Urinary bladder (tissue), 4 donors: Measurements from ENCODE around the gene FGD4. TPM values are rescaled to one million over a fixed set of nuclear protein-coding genes. Genes with fewer than 3 reads are reported as not detected.

Experiments
- DNase-seq: peaks from one replicate; pipeline ENCODE4 v3.0.0-alpha.2; 2015; ENCODE audit errors: extremely low spot score
- H3K27ac ChIP-seq: one replicate; pipeline ENCODE4 v1.5.1; 2013; ENCODE audit warnings: low read depth, mild to moderate bottlenecking, moderate library complexity
- H3K36me3 ChIP-seq: one replicate; pipeline ENCODE4 v1.6.1; 2013; ENCODE audit warnings: mild to moderate bottlenecking, moderate library complexity; ENCODE audit not compliant: insufficient read depth
- H3K4me1 ChIP-seq: one replicate; pipeline ENCODE4 v1.6.1; 2013; ENCODE audit warnings: mild to moderate bottlenecking, moderate library complexity; ENCODE audit not compliant: insufficient read depth
- H3K4me3 ChIP-seq: one replicate; pipeline ENCODE4 v1.5.1; 2013; ENCODE audit warnings: low read depth, low read length
- WGBS: extraction: QIAGEN DNeasy Blood & Tissue Kit; methylation state at CpG from one replicate; pipeline ENCODE4 v1.1.7; 2013; 5-methylcytosine and 5-hydroxymethylcytosine counted together
- polyA plus RNA-seq: library from polyadenylated mRNA; stranded (reverse); fragments of 200-250 nt; gene quantifications from one replicate; pipeline ENCODE4 v1.2.3, GENCODE V29; 2013
- total RNA-seq: library from RNA; depleted of rRNA; stranded (reverse); fragments of >200 nt; gene quantifications from one replicate; pipeline ENCODE4 v1.2.3, GENCODE V29; 2014
- donor health status: healthy with polysubstance abuse.
- donor health status: healthy.

Gene FGD4
- total and polyA plus RNA-seq, 2 donors = 4.2 to 24.8 TPM

DNA sequence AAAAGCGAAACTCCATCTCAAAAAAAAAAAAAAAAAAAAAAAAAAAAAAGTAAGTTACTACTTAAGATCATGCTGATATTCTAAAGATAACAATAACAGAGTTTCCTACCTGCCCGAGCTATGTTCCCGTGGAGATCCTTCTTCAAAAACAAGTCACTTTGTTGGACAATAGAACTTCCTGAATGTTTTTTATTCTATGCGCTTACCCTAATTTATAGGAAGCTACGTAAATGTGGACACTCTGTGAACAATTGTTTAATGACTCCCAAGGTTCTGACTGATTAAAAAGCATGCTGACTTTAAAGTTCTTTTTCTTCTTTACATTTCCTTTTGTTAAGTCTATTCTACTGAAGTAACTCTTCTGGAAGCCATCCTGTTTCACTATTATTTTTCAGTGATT, 52.5 kb downstream of the FGD4 start:
- WGBS = 77% methylated on average over 5 of the region's 5 CpGs
- Histone ChIP-seq H3K4me1 (no peaks in the 10 kb centered on the region), H3K36me3 (no peaks in the 10 kb centered on the region), H3K4me3 (no peak overlapping the region), H3K27ac (peak overlapping the region; percentile 23)
- no peak for DNase-seq

DNA sequence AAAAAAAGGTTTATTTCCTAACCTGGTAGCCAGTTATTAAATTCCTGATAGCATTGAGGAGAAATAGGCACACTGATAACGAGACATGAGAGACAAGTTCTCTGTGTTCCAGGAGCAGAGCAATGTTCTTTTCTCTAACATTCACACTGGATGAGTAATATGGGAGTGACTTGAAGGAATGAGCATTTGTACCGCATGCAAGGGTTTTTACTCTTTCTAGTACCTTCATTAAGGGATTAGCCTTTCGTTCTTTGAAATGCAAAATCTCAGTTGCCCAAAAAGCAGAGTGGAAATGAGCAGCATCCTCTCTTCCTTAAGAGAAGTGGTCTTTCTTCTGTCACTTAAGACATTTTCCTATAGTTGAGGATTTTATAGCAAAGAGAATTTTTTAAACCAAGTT, 54.7 kb downstream of the FGD4 start:
- no peak overlapping the region for H3K27ac ChIP-seq
- no peaks in the 10 kb centered on the region for H3K36me3 ChIP-seq
- no peak overlapping the region for H3K4me3 ChIP-seq
- WGBS = 36% methylated on average over 3 of the region's 3 CpGs
- H3K4me1 ChIP-seq = no peaks in the 10 kb centered on the region
- DNase-seq = no peak

DNA sequence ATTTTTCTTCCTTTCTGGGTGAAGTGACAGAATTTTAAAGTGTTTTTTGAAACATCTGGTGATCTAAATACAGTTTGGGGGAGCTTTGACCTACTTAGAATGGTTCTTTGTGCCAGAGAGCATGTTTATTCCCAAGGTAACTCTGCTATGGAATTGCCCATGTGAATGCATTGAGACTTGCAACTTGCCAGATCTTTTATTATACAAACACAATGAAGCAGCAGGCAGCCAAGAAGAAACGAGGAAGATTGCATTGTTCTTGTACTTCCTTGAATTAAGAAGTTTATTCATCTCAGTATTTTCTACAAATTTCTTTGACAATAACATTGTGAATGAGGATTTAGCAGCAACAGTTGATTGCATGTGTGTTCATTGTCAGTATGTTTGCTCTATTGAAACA, 55.5 kb downstream of the FGD4 start:
- no peaks in the 10 kb centered on the region for H3K4me1 ChIP-seq
- 8% methylated on average over 1 of the region's 1 CpG for WGBS
- no peak for DNase-seq
- no peaks in the 10 kb centered on the region for H3K36me3 ChIP-seq
- peak overlapping the region; percentile 5 for H3K27ac ChIP-seq
- no peak overlapping the region for H3K4me3 ChIP-seq

DNA sequence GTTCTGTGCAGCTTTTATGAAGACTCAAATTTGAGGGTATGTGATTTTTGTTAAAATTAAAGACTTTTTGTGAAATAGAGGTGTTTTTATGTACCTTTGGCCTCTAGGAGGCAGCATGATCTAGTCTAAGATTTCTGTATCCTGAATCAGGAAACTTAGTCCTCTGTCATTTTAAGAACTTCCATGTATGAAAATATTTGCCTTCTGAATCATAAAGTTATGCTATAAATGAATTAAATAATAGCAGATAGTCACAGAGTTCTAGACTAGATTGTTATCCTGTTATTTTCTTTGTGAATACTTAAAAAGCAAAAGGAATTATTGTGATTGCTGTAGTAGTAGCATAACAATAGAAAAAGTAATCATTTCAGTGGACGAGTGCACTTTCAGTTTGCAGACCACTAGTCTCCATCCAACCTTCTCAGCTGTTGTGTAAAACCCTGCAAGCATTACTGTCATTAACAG, 56.3 kb downstream of the FGD4 start:
- Histone ChIP-seq H3K36me3 (no peaks in the 10 kb centered on the region), H3K4me3 (no peak overlapping the region), H3K27ac (no peak overlapping the region), H3K4me1 (no peaks in the 10 kb centered on the region)
- WGBS = 9% methylated on average over 1 of the region's 1 CpG
- peak; percentile 56 for DNase-seq

DNA sequence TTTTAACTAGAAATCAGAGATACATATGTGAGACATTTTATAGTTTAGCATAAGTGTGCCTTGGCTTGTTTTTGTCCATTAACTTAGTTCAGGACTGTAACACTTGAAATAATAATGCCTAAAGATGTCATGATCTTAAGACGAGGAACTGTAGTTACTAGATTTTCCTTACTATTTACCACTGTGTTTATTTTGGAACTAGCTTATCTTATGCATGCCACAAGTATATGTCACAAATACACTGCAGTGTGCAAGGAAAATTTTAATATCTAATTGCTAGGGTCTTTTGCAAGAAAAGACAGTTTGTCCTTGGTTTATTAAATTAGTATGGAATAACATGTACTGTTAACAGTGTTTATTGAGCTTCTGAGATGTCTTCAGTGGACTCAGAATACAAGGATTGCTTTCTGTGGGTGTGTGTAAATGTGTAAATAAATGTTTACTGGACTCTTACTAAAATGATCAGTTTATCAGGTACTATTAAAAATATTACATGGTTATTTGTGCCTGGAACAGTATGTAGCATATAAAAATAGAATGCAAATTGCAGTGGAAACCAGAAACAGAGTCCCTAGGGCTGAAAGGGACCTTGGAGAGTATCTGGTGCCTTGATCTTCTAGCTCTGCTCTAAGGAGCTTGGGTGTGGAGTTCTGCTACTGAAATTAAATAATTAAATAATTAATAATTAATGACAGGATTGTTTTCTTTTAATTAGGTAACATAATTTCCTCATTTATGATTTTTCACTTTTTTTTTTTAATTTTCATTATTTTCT, 58.1 kb downstream of the FGD4 start:
- no peak overlapping the region for H3K4me3 ChIP-seq
- H3K4me1 ChIP-seq = no peaks in the 10 kb centered on the region
- H3K36me3 ChIP-seq = no peaks in the 10 kb centered on the region
- DNase-seq = no peak
- no peak overlapping the region for H3K27ac ChIP-seq
- 23% methylated on average over 1 of the region's 1 CpG for WGBS

DNA sequence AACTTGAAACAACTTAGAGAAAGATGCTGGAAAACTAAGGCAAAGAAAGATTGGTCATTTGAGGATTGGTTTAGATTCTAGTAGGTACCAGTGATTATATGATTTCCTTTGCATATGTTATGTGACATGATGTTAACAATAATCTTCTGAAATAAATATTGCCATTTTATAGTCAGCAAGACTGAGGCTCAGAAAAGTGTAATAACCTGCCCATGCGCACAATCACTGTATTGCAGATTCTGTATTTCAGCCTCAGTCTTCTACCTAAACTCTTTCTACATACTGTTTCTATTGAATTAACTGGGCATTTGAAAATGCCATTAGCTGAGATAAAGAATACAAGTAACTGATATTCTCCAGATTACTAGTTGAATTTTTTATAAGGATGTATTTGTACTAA, 61.3 kb downstream of the FGD4 start:
- WGBS = 96% methylated on average over 1 of the region's 1 CpG
- no peak for DNase-seq
- Histone ChIP-seq H3K36me3 (no peaks in the 10 kb centered on the region), H3K27ac (no peak overlapping the region), H3K4me1 (no peaks in the 10 kb centered on the region), H3K4me3 (no peak overlapping the region)

DNA sequence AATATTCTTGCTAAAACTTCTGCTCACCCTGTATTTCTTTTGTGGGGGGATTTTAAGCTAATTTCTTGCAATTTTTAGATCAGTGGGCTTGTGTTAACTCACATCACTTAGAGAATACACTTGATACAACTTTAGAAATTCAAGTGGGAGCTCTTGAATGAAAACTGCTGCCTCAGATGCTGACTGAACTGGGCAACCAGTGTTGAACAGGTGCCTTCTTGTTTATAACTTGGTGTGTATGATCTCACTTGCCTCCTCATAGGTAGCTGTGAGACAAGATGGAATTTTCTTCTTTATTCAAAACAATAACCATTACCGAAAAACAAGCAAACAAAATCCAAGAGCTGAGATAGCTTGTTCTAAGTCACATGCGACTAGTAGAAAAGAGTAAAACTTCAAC, 63.5 kb downstream of the FGD4 start:
- H3K4me1 ChIP-seq = no peaks in the 10 kb centered on the region
- H3K4me3 ChIP-seq = no peak overlapping the region
- 93% methylated on average over 2 of the region's 2 CpGs for WGBS
- no peak overlapping the region for H3K27ac ChIP-seq
- H3K36me3 ChIP-seq = no peaks in the 10 kb centered on the region
- DNase-seq = no peak

DNA sequence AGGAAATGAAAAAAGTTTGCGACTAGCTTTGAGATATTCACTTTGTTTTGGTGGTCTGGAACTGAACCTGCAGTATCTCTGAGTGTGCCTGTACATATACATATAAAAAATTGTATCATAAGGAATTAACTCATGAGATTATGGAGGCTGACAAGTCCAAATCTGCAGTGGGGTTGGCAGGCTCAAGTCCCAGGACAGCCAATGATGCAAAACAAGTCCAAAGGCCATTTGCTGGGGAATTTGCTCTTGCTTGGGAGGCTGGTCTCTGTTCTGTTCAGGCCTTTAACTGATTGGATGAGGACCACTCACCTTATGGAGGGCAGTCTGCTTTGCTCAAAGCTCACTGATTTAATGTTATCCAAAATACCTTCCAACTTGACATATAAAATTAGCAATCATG, 66.8 kb downstream of the FGD4 start:
- H3K27ac ChIP-seq = no peak overlapping the region
- no peak overlapping the region for H3K4me3 ChIP-seq
- WGBS = 88% methylated on average over 1 of the region's 1 CpG
- no peaks in the 10 kb centered on the region for H3K36me3 ChIP-seq
- DNase-seq = no peak
- no peaks in the 10 kb centered on the region for H3K4me1 ChIP-seq

DNA sequence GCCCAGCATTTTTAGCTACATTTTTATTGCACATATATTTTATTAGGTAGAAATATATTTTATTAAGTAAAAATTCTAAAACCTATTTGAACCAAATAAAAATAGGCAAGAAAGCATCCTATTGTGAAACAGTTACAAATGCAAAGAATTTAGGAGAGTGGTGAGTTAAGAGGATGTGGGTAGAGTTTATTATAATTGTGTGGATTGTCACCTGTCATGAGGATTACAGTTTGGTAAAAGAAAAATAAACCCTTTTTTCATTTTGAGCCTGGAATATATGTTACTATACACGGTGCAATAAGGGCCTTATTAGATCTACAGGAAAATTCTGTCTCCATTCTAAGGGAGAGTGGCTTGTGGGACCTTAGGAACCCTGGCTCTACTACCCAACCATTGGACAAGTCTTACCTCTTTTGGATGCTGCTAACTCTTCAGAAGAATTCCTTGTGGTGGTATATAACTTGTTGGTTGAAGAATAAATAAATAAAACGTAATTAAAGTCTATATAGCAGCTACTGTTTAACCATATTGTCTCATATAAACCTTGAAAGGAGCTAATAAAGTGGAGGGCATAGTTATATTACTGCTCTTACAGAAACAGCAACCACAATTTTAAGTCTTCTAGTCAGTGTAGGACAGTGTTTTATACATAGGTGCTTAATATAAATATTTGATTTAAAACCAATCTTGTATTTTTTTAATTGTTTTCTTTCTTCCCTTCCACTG, 67.8 kb downstream of the FGD4 start:
- no peak overlapping the region for H3K4me3 ChIP-seq
- no peaks in the 10 kb centered on the region for H3K36me3 ChIP-seq
- no peak for DNase-seq
- 51% methylated on average over 2 of the region's 2 CpGs for WGBS
- no peaks in the 10 kb centered on the region for H3K4me1 ChIP-seq
- H3K27ac ChIP-seq = no peak overlapping the region

DNA sequence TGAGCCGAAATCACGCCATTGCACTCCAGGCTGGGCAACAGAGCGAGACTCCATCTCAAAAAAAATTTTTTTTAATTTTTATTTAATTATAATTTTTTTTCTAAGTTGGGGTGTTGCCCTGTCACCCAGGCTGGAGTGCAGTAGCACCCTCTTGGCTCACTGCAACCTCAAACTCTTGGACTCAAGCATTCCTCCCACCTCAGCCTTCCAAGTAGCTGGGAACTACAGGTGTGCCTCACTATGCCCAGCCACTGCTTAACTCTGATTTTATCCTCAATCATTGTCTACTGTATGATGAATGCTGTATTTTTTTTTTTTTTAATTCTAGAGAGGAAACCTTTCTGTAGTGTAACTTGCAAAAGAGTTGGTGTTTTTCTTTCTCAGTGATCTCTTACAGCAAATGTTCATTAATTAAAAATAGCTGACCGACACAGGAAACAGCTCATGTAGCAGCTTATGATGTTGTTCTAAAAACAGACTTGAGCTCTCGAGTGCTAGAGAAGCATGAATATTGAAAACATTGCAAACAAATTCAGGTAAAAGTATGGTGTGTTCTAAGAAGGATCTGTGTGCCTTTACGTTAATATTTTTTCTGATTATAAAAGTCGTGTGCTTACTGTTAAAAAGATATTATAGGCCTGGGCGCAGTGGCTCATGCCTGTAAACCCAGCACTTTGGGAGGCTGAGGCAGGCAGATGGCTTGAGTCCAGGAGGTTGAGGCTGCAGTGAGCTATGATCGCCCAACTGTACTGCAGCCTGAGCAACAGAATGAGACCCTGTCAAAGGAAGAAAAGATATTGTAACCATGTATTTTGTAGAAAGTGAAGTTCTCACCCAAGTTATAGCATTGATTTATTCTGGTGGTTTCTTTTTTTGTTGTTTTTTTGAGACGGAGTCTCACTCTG, 68.9 kb downstream of the FGD4 start:
- no peak for DNase-seq
- no peaks in the 10 kb centered on the region for H3K36me3 ChIP-seq
- WGBS = 73% methylated on average over 10 of the region's 10 CpGs
- H3K4me3 ChIP-seq = no peak overlapping the region
- no peak overlapping the region for H3K27ac ChIP-seq
- no peaks in the 10 kb centered on the region for H3K4me1 ChIP-seq

DNA sequence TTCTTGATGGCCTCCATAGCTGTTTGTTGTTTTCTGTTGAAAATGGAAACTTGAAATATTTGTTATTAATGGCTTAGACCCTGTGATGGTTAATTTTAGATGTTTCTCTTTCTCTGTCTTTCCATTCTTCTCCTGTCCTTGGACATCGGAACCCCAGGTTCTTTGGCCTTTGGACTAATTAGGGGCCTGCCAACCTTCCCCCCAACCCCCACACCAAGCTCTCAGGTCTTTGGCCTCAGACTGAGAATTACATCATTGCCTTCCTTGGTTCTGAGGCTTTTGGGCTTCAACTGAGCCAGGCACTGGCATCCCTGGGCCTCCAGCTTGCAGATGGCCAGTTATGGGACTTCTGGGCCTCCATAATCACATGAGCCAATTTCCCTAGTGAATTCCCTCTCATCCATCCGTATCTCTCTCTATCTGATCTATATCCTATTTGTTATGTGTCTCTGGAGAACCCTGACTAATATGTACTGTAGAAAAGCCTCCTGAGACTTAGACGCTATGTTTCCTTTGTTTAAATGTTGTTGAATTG, 71.6 kb downstream of the FGD4 start:
- WGBS = 90% methylated on average over 3 of the region's 3 CpGs
- Histone ChIP-seq H3K27ac (no peak overlapping the region), H3K4me3 (no peak overlapping the region), H3K36me3 (no peaks in the 10 kb centered on the region), H3K4me1 (no peaks in the 10 kb centered on the region)
- no peak for DNase-seq

DNA sequence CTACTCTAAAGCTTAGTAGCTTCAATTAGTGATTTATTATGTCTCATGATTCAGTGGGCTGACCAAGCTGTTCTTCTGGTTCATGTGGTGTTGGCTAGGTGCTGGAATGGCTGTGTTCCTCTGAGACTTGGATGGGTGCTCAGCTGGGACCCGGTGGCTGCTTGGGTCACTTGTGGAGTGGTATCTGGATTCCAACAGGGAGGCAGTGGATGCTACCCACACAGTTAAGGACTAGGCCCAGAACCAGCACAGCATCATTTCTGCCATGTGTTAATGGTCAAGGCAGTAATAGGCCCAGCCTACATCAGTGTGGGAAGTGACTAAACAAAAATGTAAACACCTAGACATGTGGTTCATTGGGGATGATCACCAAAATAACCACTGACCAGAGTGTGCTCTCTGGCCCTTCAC, 72.2 kb downstream of the FGD4 start:
- DNase-seq = no peak
- no peaks in the 10 kb centered on the region for H3K4me1 ChIP-seq
- H3K36me3 ChIP-seq = no peaks in the 10 kb centered on the region
- no peak overlapping the region for H3K4me3 ChIP-seq
- no peak overlapping the region for H3K27ac ChIP-seq
- 96% methylated on average over 1 of the region's 1 CpG for WGBS

DNA sequence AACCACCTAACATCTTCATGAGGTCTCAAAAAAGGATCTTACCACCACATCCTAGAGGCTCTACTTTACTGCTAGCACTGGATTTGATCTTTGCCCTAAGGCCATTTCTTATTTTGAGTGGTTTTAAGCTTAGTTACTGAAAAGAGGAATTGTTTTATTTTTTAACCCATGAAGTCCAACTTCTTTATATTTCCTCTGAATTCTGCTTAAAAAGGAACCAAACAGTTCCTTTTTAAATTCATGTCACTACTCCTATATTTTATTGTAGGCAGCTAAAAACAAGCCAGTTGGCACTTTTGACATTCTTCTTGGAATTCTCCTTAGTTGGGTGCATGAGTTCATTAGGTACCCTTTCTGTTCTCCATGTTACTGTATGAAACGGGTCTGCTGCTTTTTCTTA, 76.4 kb downstream of the FGD4 start:
- WGBS = 84% methylated on average over 1 of the region's 1 CpG
- no peaks in the 10 kb centered on the region for H3K36me3 ChIP-seq
- H3K27ac ChIP-seq = no peak overlapping the region
- H3K4me1 ChIP-seq = no peaks in the 10 kb centered on the region
- H3K4me3 ChIP-seq = no peak overlapping the region
- DNase-seq = no peak
